ENCODE measurements around the gene CDK9. TPM values are rescaled to one million over a fixed set of nuclear protein-coding genes. Genes with fewer than 3 reads are reported as not detected.

The CDK9 gene
- total RNA-seq, 1 experiment from 2014 or later: 20.7 TPM

GRCh38 chr9:127803507-127804352 is 17.9 kb downstream of the CDK9 start:
- peak; percentile 60 for DNase-seq (ENCODE audit: low read depth)

- no peak for DNase-seq (ENCODE audit: low read depth)
Measured at GRCh38 chr9:127805620-127806019, 19.8 kb downstream of the CDK9 start.

GRCh38 chr9:127806871-127807270 is 21.0 kb downstream of the CDK9 start:
- DNase-seq (ENCODE audit: low read depth): no peak

- no peak for DNase-seq (ENCODE audit: low read depth)
Measured at GRCh38 chr9:127808347-127809001, 22.6 kb downstream of the CDK9 start.

GRCh38 chr9:127809002-127809539 is 23.2 kb downstream of the CDK9 start:
- no peak for DNase-seq (ENCODE audit: low read depth)

- no peak for DNase-seq (ENCODE audit: low read depth)
Measured at GRCh38 chr9:127809540-127810377, 23.9 kb downstream of the CDK9 start.

- no peak for DNase-seq (ENCODE audit: low read depth)
Measured at GRCh38 chr9:127810378-127811187, 24.7 kb downstream of the CDK9 start.

- DNase-seq (ENCODE audit: low read depth): no peak
Measured at GRCh38 chr9:127812011-127812410, 26.2 kb downstream of the CDK9 start.

- no peak for DNase-seq (ENCODE audit: low read depth)
Measured at GRCh38 chr9:127812936-127813675, 27.3 kb downstream of the CDK9 start.

- DNase-seq (ENCODE audit: low read depth): no peak
Measured at GRCh38 chr9:127813686-127814226, 27.9 kb downstream of the CDK9 start.

- no peak for DNase-seq (ENCODE audit: low read depth)
Measured at GRCh38 chr9:127814619-127815511, 29.0 kb downstream of the CDK9 start.

GRCh38 chr9:127815512-127816361 is 29.9 kb downstream of the CDK9 start:
- no peak for DNase-seq (ENCODE audit: low read depth)

- DNase-seq (ENCODE audit: low read depth): no peak
Measured at GRCh38 chr9:127816362-127816725, 30.5 kb downstream of the CDK9 start.

GRCh38 chr9:127816728-127817127 is 30.9 kb downstream of the CDK9 start:
- no peak for DNase-seq (ENCODE audit: low read depth)

GRCh38 chr9:127817881-127818434 is 32.1 kb downstream of the CDK9 start:
- no peak for DNase-seq (ENCODE audit: low read depth)

- DNase-seq (ENCODE audit: low read depth): no peak
Measured at GRCh38 chr9:127818574-127818973, 32.7 kb downstream of the CDK9 start.

- no peak for DNase-seq (ENCODE audit: low read depth)
Measured at GRCh38 chr9:127822108-127822507, 36.3 kb downstream of the CDK9 start.

Data from RPMI7951 (cell line).